WI38 (cell line): ENCODE data around the gene BCAS2.

ENCODE experiments used
- H3K4me3 ChIP-seq: 2 replicates; pipeline ENCODE4 v1.5.1; 2011; ENCODE audit warnings: low read depth, mild to moderate bottlenecking, control low read depth, low read length
- TF ChIP-seq, protein P1 (sequence below): IDR thresholded peaks from 2 replicates; pipeline ENCODE4 v1.5.1; 2012; ENCODE audit warnings: low read depth, mild to moderate bottlenecking, control low read depth, low read length

Gene BCAS2

DNA sequence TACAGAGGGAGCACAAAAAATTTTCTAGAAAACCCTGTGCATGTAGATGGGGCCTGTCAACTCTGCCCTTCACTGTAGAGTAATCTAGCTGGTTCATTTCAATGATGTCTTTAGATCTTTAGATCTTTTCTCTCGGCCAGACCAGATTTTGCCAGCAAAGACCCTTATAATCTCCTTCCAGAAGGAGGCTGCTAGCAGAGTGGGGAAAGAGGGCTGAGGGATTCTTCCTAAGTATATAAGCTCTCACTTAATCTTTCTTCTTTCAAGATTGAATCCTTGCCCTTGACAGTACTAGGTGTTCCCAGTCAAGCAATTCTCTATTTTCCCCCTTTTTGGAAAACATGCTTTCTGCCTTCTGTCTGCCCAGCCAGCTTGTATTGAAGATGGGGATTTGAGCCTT, 34.3 kb downstream of the BCAS2 start:
- H3K4me3 ChIP-seq = no peak overlapping the region
- TF ChIP-seq, protein P1, sequence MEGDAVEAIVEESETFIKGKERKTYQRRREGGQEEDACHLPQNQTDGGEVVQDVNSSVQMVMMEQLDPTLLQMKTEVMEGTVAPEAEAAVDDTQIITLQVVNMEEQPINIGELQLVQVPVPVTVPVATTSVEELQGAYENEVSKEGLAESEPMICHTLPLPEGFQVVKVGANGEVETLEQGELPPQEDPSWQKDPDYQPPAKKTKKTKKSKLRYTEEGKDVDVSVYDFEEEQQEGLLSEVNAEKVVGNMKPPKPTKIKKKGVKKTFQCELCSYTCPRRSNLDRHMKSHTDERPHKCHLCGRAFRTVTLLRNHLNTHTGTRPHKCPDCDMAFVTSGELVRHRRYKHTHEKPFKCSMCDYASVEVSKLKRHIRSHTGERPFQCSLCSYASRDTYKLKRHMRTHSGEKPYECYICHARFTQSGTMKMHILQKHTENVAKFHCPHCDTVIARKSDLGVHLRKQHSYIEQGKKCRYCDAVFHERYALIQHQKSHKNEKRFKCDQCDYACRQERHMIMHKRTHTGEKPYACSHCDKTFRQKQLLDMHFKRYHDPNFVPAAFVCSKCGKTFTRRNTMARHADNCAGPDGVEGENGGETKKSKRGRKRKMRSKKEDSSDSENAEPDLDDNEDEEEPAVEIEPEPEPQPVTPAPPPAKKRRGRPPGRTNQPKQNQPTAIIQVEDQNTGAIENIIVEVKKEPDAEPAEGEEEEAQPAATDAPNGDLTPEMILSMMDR = no peak

DNA sequence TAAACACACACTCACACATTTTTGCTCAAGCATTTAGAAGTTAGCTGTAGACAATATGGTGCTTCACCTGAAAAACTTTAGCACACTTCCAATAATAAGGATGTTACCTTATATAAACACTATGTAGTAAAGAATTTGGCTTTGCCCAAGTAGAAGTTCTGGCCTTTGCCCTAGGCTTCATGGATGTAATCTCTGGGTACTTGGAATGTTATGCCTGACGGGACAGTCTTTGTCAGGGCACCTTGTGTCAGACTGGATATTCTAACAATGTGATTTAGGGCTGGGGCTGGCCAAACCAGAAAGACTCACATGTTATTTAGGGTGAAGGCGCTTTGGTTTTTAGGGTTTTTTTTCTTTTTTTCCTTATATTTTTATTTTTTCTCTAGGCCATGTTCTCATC, 35.6 kb downstream of the BCAS2 start:
- TF ChIP-seq, protein P1 = no peak
- no peak overlapping the region for H3K4me3 ChIP-seq

DNA sequence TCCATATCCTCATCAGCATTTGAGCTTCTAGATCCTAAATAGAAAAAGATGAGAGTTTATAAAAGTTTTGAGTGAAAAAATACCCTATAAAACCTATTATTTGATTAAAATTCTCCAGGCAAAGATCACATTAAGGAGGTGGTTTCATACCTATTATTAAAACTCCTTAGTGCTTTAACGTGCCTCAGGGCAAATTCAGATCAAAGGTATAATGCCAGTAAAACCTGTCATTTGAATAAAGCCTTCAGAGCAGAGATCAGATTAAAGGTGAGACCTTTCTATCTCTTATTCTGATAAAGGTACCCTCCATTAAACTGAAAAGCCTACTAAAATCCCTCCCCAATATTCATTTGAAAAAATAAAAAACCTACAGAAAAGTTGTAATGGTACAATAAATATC, 36.1 kb downstream of the BCAS2 start:
- TF ChIP-seq, protein P1 = no peak
- H3K4me3 ChIP-seq = no peak overlapping the region

DNA sequence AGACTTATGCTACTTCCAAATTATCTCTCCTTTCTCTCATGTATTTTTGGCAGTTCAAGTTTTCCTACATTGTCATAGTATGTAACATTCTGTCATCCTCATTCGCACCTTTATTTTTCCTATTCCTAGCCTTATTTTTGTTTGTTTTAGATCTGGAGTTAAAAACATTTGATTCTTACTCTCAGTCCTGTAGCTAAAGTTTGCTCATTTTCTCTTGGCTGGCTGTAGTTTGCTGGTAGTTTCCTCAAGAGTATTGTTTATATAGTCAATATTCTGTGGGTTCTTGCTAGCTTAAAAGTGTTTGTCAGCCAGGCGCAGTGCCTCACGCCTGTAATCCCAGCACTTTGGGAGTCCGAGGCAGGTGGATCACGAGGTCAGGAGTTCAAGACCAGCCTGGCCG, 40.6 kb downstream of the BCAS2 start:
- TF ChIP-seq, protein P1 = no peak
- H3K4me3 ChIP-seq = no peak overlapping the region

DNA sequence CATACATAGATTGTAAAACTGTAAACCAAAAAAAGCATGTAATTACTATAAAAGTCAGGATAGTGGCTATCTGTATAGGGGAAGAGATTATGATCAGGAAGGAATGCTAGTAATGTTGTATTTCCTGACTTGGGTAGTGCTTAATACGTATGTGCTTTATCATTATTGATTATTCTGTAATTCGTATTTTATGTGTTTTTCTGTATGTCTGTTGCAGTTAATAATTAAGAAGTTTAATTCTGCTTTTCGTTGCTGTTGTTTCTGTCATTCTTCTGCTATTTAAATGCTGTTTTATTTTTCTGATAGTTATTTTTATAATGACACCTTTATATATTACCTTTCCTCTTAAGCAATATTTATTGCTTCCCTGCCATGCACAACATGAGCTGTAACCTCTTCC, 41.1 kb downstream of the BCAS2 start:
- TF ChIP-seq, protein P1 = no peak
- H3K4me3 ChIP-seq = no peak overlapping the region

DNA sequence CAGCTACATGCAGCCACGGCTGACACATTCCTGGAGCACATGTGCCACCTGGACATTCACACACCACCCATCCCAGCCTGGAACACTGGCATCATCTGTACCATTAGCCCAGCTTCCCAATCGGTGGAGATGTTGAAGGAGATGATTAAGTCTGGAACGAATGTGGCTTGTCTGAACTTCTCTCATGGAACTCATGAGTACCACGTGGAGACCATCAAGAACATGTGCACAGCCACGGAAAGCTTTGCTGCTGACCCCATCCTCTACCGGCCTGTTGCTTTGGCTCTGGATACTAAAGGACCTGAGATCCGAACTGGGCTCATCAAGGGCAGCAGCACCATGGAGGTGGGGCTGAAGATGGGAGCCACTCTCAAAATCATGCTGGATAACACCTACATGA, 45.4 kb downstream of the BCAS2 start:
- H3K4me3 ChIP-seq = no peak overlapping the region
- TF ChIP-seq, protein P1 = no peak

DNA sequence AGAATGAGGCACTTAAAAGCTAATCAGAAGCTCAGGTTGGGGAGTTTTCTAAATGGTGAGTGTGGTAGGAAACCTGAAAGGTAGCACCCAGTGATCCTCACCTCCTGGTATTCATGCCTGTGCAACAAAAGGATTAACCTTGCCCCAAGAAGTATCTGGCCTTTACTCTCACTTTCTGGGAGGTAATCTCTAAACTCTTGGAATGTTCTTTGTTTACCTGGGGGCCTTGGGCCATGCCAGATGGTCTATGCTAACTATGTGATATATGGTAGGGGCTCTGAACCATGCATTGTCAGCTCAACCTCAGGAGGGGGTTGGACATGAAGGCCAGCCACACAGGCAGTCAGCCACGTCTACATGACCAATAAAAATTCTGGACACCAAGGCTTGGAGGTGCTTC, 46.0 kb downstream of the BCAS2 start:
- TF ChIP-seq, protein P1 = no peak
- H3K4me3 ChIP-seq = no peak overlapping the region
